SK-N-SH (cell line): ENCODE results near the gene TRIP10. TPM values are rescaled to one million over a fixed set of nuclear protein-coding genes. Genes with fewer than 3 reads are reported as not detected.

ENCODE experiments used
- CTCF ChIA-PET: fragments of 300-600, 350-600 bp; formaldehyde crosslinking; extraction: SDS; loops from one replicate; lab custom pipeline; 2021; lab: Yijun Ruan, JAX
- POLR2A ChIA-PET: fragments of 350-600 bp; sonication (Branson Sonifier 250); formaldehyde crosslinking; extraction: SDS; loops from one replicate; lab custom pipeline; 2020; ENCODE audit warnings: antibody characterized with exemption, inconsistent platforms; lab: Yijun Ruan, JAX
- DNase-seq: peaks from one replicate; pipeline ENCODE4 v3.0.0; 2012
- H2AFZ ChIP-seq: fragments of 200-600 bp; sonication (generic); 2 replicates; pipeline ENCODE4 v1.8.1; 2016; ENCODE audit warnings: antibody characterized with exemption, mild to moderate bottlenecking, low read depth
- H3F3A ChIP-seq: fragments of 200-600 bp; sonication (generic); replicated peaks from 2 replicates; pipeline ENCODE3; 2016; ENCODE audit warnings: antibody characterized with exemption, mild to moderate bottlenecking; ENCODE audit not compliant: insufficient read depth
- H3K27ac ChIP-seq, 2 experiments: fragments of 200-500 bp in 1 of 2; fragments of 200-600 bp in 1 of 2; sonication (Bioruptor generic) in 1 of 2; sonication (generic), shearing (Covaris generic) in 1 of 2; 2 replicates each; pipeline versions ENCODE4 v1.5.1 to v1.6.1; 2014 to 2016; ENCODE audit warnings: low read depth in 2 of 2, inconsistent platforms in 1 of 2, low read length in 1 of 2, mild to moderate bottlenecking in 1 of 2, mixed read lengths in 1 of 2
- H3K27me3 ChIP-seq: fragments of 200-600 bp; sonication (generic), shearing (Covaris generic); 2 replicates; pipeline ENCODE4 v1.6.1; 2016; ENCODE audit warnings: mixed run types; ENCODE audit not compliant: insufficient read depth
- H3K36me3 ChIP-seq, 2 experiments: fragments of 200-500 bp in 1 of 2; fragments of 200-600 bp in 1 of 2; sonication (Bioruptor generic) in 1 of 2; sonication (generic) in 1 of 2; replicated peaks in 1 of 2; 2 replicates each; pipeline versions ENCODE3 to v1.5.1; 2014 to 2016; ENCODE audit warnings: low read length in 1 of 2, mild to moderate bottlenecking in 1 of 2; ENCODE audit not compliant: insufficient read depth in 2 of 2, control insufficient read depth in 1 of 2
- H3K4me1 ChIP-seq, 2 experiments: fragments of 200-500 bp in 1 of 2; fragments of 200-600 bp in 1 of 2; sonication (Bioruptor generic) in 1 of 2; sonication (generic), shearing (Covaris generic) in 1 of 2; 2 replicates each; pipeline versions ENCODE4 v1.5.1 to v1.6.1; 2014 to 2016; ENCODE audit warnings: low read depth in 1 of 2, low read length in 1 of 2, mixed run types in 1 of 2; ENCODE audit not compliant: insufficient read depth in 2 of 2, control insufficient read depth in 1 of 2
- H3K4me2 ChIP-seq: fragments of 200-600 bp; sonication (generic), shearing (Covaris generic); 2 replicates; pipeline ENCODE4 v1.6.1; 2017; ENCODE audit warnings: mixed run types
- H3K4me3 ChIP-seq, 2 experiments: fragments of 200-500 bp in 1 of 2; fragments of 200-600 bp in 1 of 2; sonication (Bioruptor generic) in 1 of 2; sonication (generic), shearing (Covaris generic) in 1 of 2; 2 replicates each; pipeline versions ENCODE4 v1.5.1 to v1.8.1; 2014 to 2016; ENCODE audit warnings: low read depth in 2 of 2, inconsistent platforms in 1 of 2, low read length in 1 of 2, mild to moderate bottlenecking in 1 of 2, mixed read lengths in 1 of 2, moderate library complexity in 1 of 2
- H3K79me2 ChIP-seq: fragments of 200-600 bp; sonication (generic); 2 replicates; pipeline ENCODE4 v1.8.1; 2017; ENCODE audit warnings: mild to moderate bottlenecking; ENCODE audit not compliant: insufficient read depth
- H3K9ac ChIP-seq: fragments of 200-600 bp; sonication (generic); 2 replicates; pipeline ENCODE4 v1.6.1; 2017; ENCODE audit warnings: mixed run types
- H3K9me2 ChIP-seq: fragments of 200-600 bp; sonication (generic); 2 replicates; pipeline ENCODE4 v1.6.1; 2017; ENCODE audit warnings: mixed run types
- H3K9me3 ChIP-seq: fragments of 200-600 bp; sonication (generic); 2 replicates; pipeline ENCODE4 v1.6.1; 2017; ENCODE audit warnings: mixed run types, mild to moderate bottlenecking, moderate library complexity
- H4K20me1 ChIP-seq: fragments of 200-600 bp; sonication (generic); 2 replicates; pipeline ENCODE4 v1.6.1; 2017; ENCODE audit warnings: mild to moderate bottlenecking, mixed run types; ENCODE audit not compliant: insufficient read depth
- ELF1 ChIP-seq: IDR thresholded peaks from 2 replicates; pipeline ENCODE4 v1.4.0; 2012
- EZH2phosphoT487 ChIP-seq: fragments of 200-600 bp; sonication (generic); IDR thresholded peaks from 2 replicates; pipeline ENCODE4 v1.6.1; 2017; ENCODE audit warnings: low read depth, mixed run types, mild to moderate bottlenecking, antibody characterized with exemption, moderate library complexity, borderline replicate concordance
- FOXJ3 ChIP-seq: sonication (generic); formaldehyde crosslinking; IDR thresholded peaks from 2 replicates; pipeline ENCODE4 v1.5.1; 2020; ENCODE audit warnings: mild to moderate bottlenecking, missing genetic modification reagents
- GABPA ChIP-seq: IDR thresholded peaks from 2 replicates; pipeline ENCODE4 v1.4.0; 2012; ENCODE audit warnings: low read depth, mild to moderate bottlenecking
- GATA2 ChIP-seq: sonication (generic); formaldehyde crosslinking; IDR thresholded peaks from 2 replicates; pipeline ENCODE4 v1.5.0; 2020; ENCODE audit warnings: mild to moderate bottlenecking, missing genetic modification reagents
- MEF2A ChIP-seq: IDR thresholded peaks from 2 replicates; pipeline ENCODE4 v1.4.0; 2012; ENCODE audit warnings: low read depth, borderline replicate concordance
- NRF1 ChIP-seq: IDR thresholded peaks from 2 replicates; pipeline ENCODE4 v1.6.1; 2012; ENCODE audit warnings: low read depth, mild to moderate bottlenecking, low read length
- POLR2AphosphoS5 ChIP-seq: IDR thresholded peaks from 2 replicates; pipeline ENCODE4 v1.6.1; 2012; ENCODE audit warnings: low read depth, low read length
- SIN3A ChIP-seq: IDR thresholded peaks from 2 replicates; pipeline ENCODE4 v1.6.1; 2012; ENCODE audit warnings: low read depth, mild to moderate bottlenecking, low read length, moderate library complexity, borderline replicate concordance
- TAF1 ChIP-seq: IDR thresholded peaks from 2 replicates; pipeline ENCODE4 v1.6.1; 2012; ENCODE audit warnings: low read depth, mild to moderate bottlenecking, low read length, moderate library complexity, borderline replicate concordance
- TEAD4 ChIP-seq: IDR thresholded peaks from 2 replicates; pipeline ENCODE4 v1.4.0; 2012; ENCODE audit warnings: mild to moderate bottlenecking, borderline replicate concordance; ENCODE audit not compliant: insufficient read depth
- WGBS: methylation state at CpG from one replicate; pipeline ENCODE4 v1.1.6; 2017; ENCODE audit warnings: low lambda C conversion rate; 5-methylcytosine and 5-hydroxymethylcytosine counted together
- polyA plus RNA-seq, 3 experiments: library from polyadenylated mRNA; depleted of rRNA; stranded (reverse); fragments of >200 nt; gene quantifications; 2 replicates each; pipeline ENCODE4 v1.2.3, GENCODE V29; 2012
- TF ChIP-seq, protein P1 (sequence below): fragments of 150-350 bp; IDR thresholded peaks from 2 replicates; pipeline ENCODE4 v1.6.1; 2016; ENCODE audit warnings: mild to moderate bottlenecking, low read depth, low read length
- TF ChIP-seq, protein P2 (sequence below): IDR thresholded peaks from 2 replicates; pipeline ENCODE4 v1.4.0; 2012; ENCODE audit warnings: low read depth, borderline replicate concordance
- TF ChIP-seq, protein P3 (sequence below): IDR thresholded peaks from 2 replicates; pipeline ENCODE4 v1.4.0; 2012; ENCODE audit warnings: low read depth
- TF ChIP-seq, protein P4 (sequence below): IDR thresholded peaks from 2 replicates; pipeline ENCODE4 v1.4.0; 2012; ENCODE audit warnings: low read depth, borderline replicate concordance
- TF ChIP-seq, protein P5 (sequence below): fragments of 200-600 bp; sonication (generic); IDR thresholded peaks from 2 replicates; pipeline ENCODE4 v1.6.1; 2017; ENCODE audit warnings: antibody characterized with exemption, mild to moderate bottlenecking, moderate library complexity

The TRIP10 gene
- polyA plus RNA-seq, 1 of the 3 experiments (the other 2 are of a cell fraction): 42.9 TPM

DNA sequence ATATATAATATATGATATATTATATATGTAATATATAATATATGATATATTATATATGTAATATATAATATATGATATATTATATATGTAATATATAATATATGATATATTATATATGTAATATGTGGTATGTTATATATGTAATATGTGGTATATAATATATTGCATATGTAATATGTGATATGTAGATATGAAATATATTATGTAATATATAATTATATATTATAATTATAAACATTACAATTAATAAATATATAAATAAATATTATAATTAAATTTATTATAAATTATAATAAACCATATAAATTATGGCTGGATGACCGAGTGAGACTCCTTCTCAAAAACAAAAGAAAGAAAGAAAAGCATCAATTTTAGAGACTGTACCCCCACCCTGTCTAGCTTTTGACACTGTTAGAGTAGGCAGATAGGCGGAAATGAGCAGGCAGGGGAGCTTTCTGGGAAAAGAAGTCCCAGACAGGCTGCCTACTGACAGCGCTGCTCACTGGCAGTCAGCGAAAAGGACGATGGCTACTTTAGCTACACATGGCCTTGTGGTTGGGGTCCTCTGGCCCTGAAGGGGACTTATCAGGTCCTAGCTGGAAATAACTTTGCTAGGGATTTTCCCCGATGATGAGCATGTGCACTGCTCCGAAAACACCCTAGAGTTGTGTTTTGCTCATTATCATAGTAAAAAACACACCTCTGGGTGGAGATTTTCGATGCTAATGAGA lies 38.7 kb upstream of the TRIP10 start:
- TF ChIP-seq GABPA: no peak
- TF ChIP-seq TAF1: no peak
- TF ChIP-seq GATA2 (CRISPR knock-in tag): no peak
- TF ChIP-seq TEAD4: no peak
- TF ChIP-seq, protein P1, sequence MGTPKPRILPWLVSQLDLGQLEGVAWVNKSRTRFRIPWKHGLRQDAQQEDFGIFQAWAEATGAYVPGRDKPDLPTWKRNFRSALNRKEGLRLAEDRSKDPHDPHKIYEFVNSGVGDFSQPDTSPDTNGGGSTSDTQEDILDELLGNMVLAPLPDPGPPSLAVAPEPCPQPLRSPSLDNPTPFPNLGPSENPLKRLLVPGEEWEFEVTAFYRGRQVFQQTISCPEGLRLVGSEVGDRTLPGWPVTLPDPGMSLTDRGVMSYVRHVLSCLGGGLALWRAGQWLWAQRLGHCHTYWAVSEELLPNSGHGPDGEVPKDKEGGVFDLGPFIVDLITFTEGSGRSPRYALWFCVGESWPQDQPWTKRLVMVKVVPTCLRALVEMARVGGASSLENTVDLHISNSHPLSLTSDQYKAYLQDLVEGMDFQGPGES: no peak
- TF ChIP-seq, protein P2, sequence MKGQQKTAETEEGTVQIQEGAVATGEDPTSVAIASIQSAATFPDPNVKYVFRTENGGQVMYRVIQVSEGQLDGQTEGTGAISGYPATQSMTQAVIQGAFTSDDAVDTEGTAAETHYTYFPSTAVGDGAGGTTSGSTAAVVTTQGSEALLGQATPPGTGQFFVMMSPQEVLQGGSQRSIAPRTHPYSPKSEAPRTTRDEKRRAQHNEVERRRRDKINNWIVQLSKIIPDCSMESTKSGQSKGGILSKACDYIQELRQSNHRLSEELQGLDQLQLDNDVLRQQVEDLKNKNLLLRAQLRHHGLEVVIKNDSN: no peak
- no peak for TF ChIP-seq NRF1
- TF ChIP-seq, all 33 proteins: peak for 0
- Histone ChIP-seq H3K27me3 (peaks cover 12% of the 10 kb centered on the region), H3K4me2 (no peak overlapping the region), H2AFZ (no peak overlapping the region), H3K4me3 (no peak overlapping the region), H3K9me3 (no peaks in the 10 kb centered on the region), H3K9me2 (no peaks in the 10 kb centered on the region), H3K4me1 (no peaks in the 10 kb centered on the region), H3K9ac (no peak overlapping the region), H3K79me2 (no peaks in the 10 kb centered on the region), H3K27ac (no peak overlapping the region), H3F3A (no peaks in the 10 kb centered on the region), H4K20me1 (no peaks in the 10 kb centered on the region), H3K36me3 (no peaks in the 10 kb centered on the region)
- DNase-seq: no peak
- POLR2A ChIA-PET: no interaction called here
- CTCF ChIA-PET: no interaction called here
- WGBS: 54% methylated on average over 8 of the region's 8 CpGs

DNA sequence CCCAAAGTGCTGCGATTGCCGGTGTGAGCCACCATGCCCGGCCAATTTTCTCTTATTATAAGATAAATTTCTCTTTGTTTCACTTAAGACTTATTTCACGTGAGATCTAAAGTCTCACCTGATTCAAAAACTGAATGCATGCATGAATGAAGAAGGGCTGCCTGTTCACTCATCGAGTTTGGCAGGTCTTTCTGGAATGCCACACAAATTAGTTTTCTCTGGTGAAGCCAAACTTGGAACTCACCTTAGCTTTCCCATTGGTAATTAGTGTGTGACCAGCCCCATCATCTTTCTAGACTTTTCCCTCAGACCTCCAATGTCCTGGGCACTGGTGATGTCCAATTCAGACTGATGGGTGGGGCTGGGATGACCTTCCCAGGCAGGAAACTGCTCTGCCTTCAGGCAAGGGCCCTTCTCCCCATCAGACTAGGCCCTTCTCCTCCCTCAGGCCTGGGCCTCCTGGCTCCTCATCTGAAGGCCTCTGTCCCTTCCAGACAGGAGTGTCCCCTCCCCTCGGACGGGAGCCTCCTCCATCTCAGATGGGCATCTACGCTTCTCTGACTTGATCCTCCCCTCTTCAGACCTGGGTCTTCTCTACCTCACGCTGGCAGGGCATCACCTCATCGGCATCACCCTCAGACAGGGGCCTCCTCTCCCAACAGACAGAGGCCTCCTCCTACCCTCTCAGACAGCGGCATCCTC lies 33.4 kb upstream of the TRIP10 start:
- no peaks in the 10 kb centered on the region for H3K36me3 ChIP-seq
- no peaks in the 10 kb centered on the region for H3F3A ChIP-seq
- no peaks in the 10 kb centered on the region for H3K9me3 ChIP-seq
- H3K4me2 ChIP-seq: no peak overlapping the region
- no peak overlapping the region for H3K4me3 ChIP-seq
- WGBS: 63% methylated on average over 11 of the region's 11 CpGs
- no peak overlapping the region for H3K27ac ChIP-seq
- TF ChIP-seq, protein P3, sequence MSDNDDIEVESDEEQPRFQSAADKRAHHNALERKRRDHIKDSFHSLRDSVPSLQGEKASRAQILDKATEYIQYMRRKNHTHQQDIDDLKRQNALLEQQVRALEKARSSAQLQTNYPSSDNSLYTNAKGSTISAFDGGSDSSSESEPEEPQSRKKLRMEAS: no peak
- TF ChIP-seq, protein P4, sequence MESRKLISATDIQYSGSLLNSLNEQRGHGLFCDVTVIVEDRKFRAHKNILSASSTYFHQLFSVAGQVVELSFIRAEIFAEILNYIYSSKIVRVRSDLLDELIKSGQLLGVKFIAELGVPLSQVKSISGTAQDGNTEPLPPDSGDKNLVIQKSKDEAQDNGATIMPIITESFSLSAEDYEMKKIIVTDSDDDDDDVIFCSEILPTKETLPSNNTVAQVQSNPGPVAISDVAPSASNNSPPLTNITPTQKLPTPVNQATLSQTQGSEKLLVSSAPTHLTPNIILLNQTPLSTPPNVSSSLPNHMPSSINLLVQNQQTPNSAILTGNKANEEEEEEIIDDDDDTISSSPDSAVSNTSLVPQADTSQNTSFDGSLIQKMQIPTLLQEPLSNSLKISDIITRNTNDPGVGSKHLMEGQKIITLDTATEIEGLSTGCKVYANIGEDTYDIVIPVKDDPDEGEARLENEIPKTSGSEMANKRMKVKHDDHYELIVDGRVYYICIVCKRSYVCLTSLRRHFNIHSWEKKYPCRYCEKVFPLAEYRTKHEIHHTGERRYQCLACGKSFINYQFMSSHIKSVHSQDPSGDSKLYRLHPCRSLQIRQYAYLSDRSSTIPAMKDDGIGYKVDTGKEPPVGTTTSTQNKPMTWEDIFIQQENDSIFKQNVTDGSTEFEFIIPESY: no peak
- TF ChIP-seq MEF2A (no peak), SIN3A (no peak), EZH2phosphoT487 (no peak), TEAD4 (no peak), ELF1 (no peak), POLR2AphosphoS5 (no peak), FOXJ3 (CRISPR knock-in tag) (no peak)
- TF ChIP-seq, protein P5, sequence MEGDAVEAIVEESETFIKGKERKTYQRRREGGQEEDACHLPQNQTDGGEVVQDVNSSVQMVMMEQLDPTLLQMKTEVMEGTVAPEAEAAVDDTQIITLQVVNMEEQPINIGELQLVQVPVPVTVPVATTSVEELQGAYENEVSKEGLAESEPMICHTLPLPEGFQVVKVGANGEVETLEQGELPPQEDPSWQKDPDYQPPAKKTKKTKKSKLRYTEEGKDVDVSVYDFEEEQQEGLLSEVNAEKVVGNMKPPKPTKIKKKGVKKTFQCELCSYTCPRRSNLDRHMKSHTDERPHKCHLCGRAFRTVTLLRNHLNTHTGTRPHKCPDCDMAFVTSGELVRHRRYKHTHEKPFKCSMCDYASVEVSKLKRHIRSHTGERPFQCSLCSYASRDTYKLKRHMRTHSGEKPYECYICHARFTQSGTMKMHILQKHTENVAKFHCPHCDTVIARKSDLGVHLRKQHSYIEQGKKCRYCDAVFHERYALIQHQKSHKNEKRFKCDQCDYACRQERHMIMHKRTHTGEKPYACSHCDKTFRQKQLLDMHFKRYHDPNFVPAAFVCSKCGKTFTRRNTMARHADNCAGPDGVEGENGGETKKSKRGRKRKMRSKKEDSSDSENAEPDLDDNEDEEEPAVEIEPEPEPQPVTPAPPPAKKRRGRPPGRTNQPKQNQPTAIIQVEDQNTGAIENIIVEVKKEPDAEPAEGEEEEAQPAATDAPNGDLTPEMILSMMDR: no peak
- TF ChIP-seq, protein P2: no peak
- H3K79me2 ChIP-seq: no peaks in the 10 kb centered on the region
- no peak overlapping the region for H3K9ac ChIP-seq
- ChIA-PET POLR2A (no interaction called here), CTCF (no interaction called here)
- H2AFZ ChIP-seq: no peak overlapping the region
- no peaks in the 10 kb centered on the region for H3K4me1 ChIP-seq
- H4K20me1 ChIP-seq: no peaks in the 10 kb centered on the region
- H3K9me2 ChIP-seq: no peaks in the 10 kb centered on the region
- no peak for DNase-seq
- peaks cover 36% of the 10 kb centered on the region for H3K27me3 ChIP-seq
